Stimulated activated naive CD8-positive, alpha-beta T cell treated with anti-CD3 and anti-CD28 coated beads, Interleukin-15, Interleukin-2, amounts not matched to agents 100 ng/mL and 50 ng/mL, for 24 hours (primary cell): ENCODE results near the gene HOXD10.

ENCODE experiments used
- H3K27ac Mint-ChIP-seq: one replicate; pipeline ENCODE4 v1.8.0; 2021; ENCODE audit warnings: mild to moderate bottlenecking, mixed read lengths
- H3K27me3 Mint-ChIP-seq: one replicate; pipeline ENCODE4 v1.8.0; 2021; ENCODE audit warnings: mixed read lengths
- H3K36me3 Mint-ChIP-seq: one replicate; pipeline ENCODE4 v1.8.0; 2021; ENCODE audit warnings: low read depth, mixed read lengths
- H3K4me1 Mint-ChIP-seq: one replicate; pipeline ENCODE4 v1.8.0; 2021; ENCODE audit warnings: low read depth, mixed read lengths
- H3K4me3 Mint-ChIP-seq: one replicate; pipeline ENCODE4 v1.8.0; 2021; ENCODE audit warnings: mild to moderate bottlenecking, mixed read lengths
- H3K9me3 Mint-ChIP-seq: one replicate; pipeline ENCODE4 v1.8.0; 2021; ENCODE audit warnings: mixed read lengths

Gene HOXD10

GRCh38 chr2:176079831-176080539, 36.6 kb upstream of the HOXD10 start:
- Mint-ChIP-seq H3K36me3 (peaks cover 34% of the 10 kb centered on the region), H3K9me3 (peaks cover 24% of the 10 kb centered on the region), H3K4me1 (peaks cover 18% of the 10 kb centered on the region), H3K4me3 (no peak overlapping the region), H3K27ac (peak overlapping the region; percentile 77), H3K27me3 (peaks cover 80% of the 10 kb centered on the region)

DNA sequence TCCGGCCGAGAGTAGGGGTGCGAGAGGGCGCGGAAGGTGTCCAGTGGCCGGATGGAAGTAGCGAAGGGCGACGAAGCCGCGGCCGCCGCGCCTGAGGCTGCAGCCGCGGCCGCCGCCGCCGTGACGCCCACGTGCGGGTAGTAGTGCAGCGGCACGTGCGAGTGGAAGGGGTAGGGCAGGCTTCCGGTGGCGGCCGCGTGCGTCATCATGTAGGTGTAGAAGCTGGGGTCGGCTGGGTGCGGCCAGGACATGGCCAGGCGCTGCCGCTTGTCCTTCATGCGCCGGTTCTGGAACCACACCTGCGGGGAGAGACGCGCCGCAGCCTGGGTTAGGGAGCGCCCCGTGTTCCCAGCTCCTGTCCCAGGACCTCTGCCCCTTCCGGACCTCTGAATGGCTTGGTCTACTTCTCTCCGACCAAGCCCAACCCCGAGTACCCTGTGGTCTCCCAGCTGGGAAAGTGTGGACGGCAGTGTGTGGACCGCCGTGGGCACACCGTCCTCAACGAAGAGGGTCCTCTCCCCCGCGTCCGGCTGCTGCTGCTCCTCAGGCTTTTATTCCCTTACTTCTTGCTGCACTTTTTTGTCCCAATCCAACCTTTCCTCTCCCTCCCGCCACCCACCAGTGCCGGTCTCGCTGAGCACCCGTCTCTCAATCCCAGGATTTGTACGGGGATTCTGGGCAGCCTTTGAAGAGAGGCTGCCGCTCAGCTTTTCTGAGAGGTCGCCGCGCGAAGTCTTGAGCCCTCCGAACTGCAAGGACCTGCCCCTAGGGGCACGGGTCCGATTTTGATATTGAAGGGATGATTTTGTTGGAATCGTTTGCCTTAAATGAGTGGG, 35.8 kb upstream of the HOXD10 start:
- peaks cover 18% of the 10 kb centered on the region for H3K4me1 Mint-ChIP-seq
- peaks cover 34% of the 10 kb centered on the region for H3K36me3 Mint-ChIP-seq
- peak overlapping the region; percentile 79 for H3K27ac Mint-ChIP-seq
- H3K9me3 Mint-ChIP-seq, result peaks cover 22% of the 10 kb centered on the region
- peaks cover 80% of the 10 kb centered on the region for H3K27me3 Mint-ChIP-seq
- peak overlapping the region; percentile 30 for H3K4me3 Mint-ChIP-seq

DNA sequence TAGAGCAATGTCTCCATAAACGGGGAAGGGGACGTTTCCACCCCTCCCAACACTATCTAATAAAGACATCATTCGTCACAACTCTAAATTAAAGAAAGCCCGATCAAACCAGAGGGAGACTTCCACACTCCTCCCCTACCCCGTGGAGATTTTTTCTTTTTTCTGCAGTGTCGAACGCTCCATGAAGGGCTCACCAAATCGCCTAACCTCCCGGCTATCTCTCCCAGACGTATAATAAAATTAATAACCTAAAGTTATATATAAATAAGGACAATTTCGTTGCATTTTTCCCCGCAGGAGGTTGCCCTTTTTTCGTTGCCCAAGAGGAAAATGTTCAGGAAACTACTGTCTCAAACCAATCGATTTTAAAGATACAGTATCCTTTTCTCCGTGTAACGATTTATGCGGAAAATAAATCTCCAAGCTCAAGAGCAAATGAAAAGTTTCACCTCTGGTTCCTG, 35.2 kb upstream of the HOXD10 start:
- peaks cover 77% of the 10 kb centered on the region for H3K27me3 Mint-ChIP-seq
- peaks cover 15% of the 10 kb centered on the region for H3K9me3 Mint-ChIP-seq
- peaks cover 34% of the 10 kb centered on the region for H3K36me3 Mint-ChIP-seq
- H3K27ac Mint-ChIP-seq, result peak overlapping the region; percentile 79
- H3K4me3 Mint-ChIP-seq, result peak overlapping the region; percentile 30
- peaks cover 18% of the 10 kb centered on the region for H3K4me1 Mint-ChIP-seq

- Mint-ChIP-seq H3K27ac (peak overlapping the region; percentile 40), H3K4me3 (peak overlapping the region; percentile 20), H3K27me3 (peaks cover 78% of the 10 kb centered on the region), H3K9me3 (peaks cover 15% of the 10 kb centered on the region), H3K36me3 (peaks cover 34% of the 10 kb centered on the region), H3K4me1 (peaks cover 18% of the 10 kb centered on the region)
Measured at GRCh38 chr2:176081837-176082524, 34.6 kb upstream of the HOXD10 start.

DNA sequence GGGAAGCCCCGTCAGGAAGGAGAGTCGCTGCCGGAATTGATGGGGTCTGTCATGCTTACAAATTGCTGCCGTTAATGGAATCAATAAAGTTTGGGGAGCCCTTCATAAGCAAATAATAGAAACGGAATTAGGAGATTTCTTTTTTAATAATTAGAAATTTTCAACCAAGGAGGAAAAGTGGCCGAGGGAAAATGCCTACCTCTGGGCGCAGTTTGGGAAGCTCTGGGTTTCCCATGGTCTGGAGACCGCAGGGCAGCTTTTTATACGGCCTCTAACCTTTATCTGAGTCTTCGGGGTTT, 34.1 kb upstream of the HOXD10 start:
- no peak overlapping the region for H3K4me3 Mint-ChIP-seq
- peaks cover 16% of the 10 kb centered on the region for H3K9me3 Mint-ChIP-seq
- H3K4me1 Mint-ChIP-seq, result peaks cover 18% of the 10 kb centered on the region
- H3K27ac Mint-ChIP-seq, result peak overlapping the region; percentile 76
- H3K36me3 Mint-ChIP-seq, result peaks cover 34% of the 10 kb centered on the region
- peaks cover 78% of the 10 kb centered on the region for H3K27me3 Mint-ChIP-seq

DNA sequence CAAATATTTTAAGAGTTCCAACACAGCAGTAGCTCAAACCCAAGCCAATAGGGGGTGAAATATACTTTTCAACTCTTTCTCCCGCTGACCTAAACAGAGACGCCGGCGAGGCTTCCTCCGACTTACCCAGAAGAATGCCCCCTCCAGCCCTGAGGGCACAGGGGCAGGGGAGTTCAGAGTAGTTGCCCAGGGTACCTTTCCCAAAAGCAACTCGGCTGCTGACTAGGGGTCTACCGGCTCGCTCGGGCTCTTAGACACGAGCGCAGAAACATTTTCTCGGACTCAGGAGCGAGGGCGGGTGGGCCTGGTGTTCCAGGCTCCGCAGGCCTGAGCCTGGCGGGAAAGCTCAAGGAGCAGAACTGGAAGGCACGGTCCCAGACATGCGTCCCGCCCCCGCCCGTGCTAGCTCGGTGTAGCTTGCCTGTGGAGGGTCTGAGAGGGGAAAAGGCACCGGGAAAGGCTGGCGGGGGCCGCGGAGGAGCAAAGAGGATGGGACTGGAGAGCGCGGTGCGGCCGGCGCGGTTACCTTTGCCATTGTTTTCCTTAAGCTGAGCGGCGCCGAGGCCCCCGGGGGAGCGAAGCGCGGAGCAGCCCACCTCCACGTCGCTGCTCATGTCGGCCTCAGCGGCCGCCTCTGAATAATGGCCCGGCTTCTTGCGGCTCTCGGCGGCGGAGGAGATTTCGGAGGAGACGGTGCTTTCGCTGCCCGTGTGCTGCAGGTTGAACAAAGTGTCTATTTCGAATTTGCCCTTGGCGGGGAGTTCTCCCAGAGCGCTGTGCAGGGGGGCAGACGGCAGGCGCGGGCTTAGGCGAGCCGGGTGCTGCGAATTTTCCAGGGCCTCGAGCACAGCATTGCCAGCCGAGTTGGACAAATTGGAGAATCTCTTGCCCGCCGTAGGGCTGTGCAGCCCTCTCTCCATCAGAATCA, 33.5 kb upstream of the HOXD10 start:
- Mint-ChIP-seq H3K36me3 (peaks cover 34% of the 10 kb centered on the region), H3K4me3 (peak overlapping the region; percentile 48), H3K27ac (peak overlapping the region; percentile 76)

DNA sequence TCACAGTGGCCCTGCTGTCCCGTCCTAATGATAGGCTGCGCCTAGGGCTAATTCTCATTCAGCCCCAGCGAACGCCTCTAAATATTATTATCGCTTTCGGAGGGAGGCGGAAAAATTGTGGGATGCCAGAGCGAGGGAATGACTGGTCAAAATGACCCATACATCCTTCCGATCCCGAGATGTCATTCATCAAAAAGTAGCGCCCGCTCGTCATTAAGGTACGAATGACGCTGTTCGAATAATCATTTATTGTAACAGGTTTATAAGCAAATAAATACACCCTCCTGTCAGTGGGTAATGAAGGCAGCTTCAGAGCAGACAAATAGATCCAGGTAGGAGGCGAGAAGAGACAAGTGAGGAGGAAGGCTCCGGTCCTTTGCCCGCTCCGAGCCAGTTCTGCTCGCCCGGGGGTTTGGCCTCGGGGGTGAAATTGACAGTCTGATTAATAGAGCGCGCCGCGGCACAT, 32.7 kb upstream of the HOXD10 start, which contains the start of gene EVX2:
Gene EVX2, minus strand, starts transcription at position 167 of the 466 bp plus-strand sequence. CDS start 186 bp downstream, outside the sequence.
- peaks cover 28% of the 10 kb centered on the region for H3K36me3 Mint-ChIP-seq
- H3K27me3 Mint-ChIP-seq, result peaks cover 82% of the 10 kb centered on the region
- peak within 1 kb of the TSS; percentile 76 for H3K27ac Mint-ChIP-seq
- H3K4me3 Mint-ChIP-seq, result peak within 1 kb of the TSS; percentile 48
- peaks cover 9% of the 10 kb centered on the region for H3K9me3 Mint-ChIP-seq
- peaks cover 18% of the 10 kb centered on the region for H3K4me1 Mint-ChIP-seq

More for the DNA sequence above, 33.5 kb upstream of the HOXD10 start:
- Mint-ChIP-seq H3K4me1 (peaks cover 18% of the 10 kb centered on the region), H3K27me3 (peaks cover 84% of the 10 kb centered on the region), H3K9me3 (peaks cover 16% of the 10 kb centered on the region)

GRCh38 chr2:176084611-176085119, 31.9 kb upstream of the HOXD10 start:
- Mint-ChIP-seq H3K27me3 (peaks cover 82% of the 10 kb centered on the region), H3K4me1 (peaks cover 11% of the 10 kb centered on the region), H3K36me3 (peaks cover 22% of the 10 kb centered on the region), H3K9me3 (peaks cover 8% of the 10 kb centered on the region), H3K4me3 (no peak overlapping the region), H3K27ac (no peak overlapping the region)

GRCh38 chr2:176085120-176085788, 31.3 kb upstream of the HOXD10 start:
- no peak overlapping the region for H3K4me3 Mint-ChIP-seq
- peaks cover 88% of the 10 kb centered on the region for H3K27me3 Mint-ChIP-seq
- H3K9me3 Mint-ChIP-seq, result peaks cover 8% of the 10 kb centered on the region
- H3K4me1 Mint-ChIP-seq, result peaks cover 11% of the 10 kb centered on the region
- peaks cover 22% of the 10 kb centered on the region for H3K36me3 Mint-ChIP-seq
- H3K27ac Mint-ChIP-seq, result no peak overlapping the region

DNA sequence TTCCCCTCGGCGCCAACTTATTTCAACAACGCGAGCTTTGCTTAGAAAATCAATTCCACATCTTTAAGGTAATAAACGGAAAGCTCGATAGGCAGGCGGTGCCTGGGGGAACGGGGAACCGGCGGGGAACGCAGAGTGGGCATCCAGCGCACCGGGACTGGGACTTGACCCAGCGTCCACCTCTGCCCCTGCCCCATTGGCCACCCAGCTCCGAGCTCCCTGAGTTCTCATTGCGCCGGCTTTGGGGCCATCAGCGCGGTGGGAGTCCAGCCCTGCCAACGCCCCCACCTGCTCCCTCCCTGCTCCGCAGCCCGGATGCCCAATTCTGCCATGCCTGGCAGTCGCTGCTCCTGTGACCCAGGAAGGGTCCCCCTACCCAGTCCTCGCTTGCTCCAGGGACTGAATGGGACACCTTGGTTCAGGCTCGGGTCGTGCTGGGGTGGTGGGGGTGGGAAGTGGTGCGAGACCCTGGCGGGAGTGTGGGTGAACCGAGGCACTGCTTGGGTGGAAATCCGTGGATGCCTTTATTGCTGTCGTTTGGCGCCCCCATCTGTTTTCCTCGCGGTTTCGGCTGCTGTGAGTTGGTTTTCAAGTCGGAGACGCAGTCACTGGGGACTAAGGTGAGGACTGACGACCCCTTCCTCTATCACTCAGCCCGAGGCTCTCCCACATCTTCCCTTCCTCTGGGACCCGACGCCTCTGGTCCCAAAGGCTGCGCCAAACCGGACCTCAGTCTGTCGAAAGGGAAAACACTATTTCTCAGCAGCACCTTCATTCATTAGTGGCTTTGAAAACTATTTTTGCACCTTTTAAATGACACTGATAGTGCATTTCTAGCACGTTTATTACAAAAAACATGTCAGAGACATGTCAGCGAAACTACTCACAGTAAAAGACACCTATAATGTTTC, 30.5 kb upstream of the HOXD10 start:
- Mint-ChIP-seq H3K9me3 (peaks cover 6% of the 10 kb centered on the region), H3K27me3 (peaks cover 91% of the 10 kb centered on the region), H3K36me3 (peaks cover 20% of the 10 kb centered on the region), H3K4me1 (peaks cover 9% of the 10 kb centered on the region), H3K4me3 (no peak overlapping the region), H3K27ac (no peak overlapping the region)

DNA sequence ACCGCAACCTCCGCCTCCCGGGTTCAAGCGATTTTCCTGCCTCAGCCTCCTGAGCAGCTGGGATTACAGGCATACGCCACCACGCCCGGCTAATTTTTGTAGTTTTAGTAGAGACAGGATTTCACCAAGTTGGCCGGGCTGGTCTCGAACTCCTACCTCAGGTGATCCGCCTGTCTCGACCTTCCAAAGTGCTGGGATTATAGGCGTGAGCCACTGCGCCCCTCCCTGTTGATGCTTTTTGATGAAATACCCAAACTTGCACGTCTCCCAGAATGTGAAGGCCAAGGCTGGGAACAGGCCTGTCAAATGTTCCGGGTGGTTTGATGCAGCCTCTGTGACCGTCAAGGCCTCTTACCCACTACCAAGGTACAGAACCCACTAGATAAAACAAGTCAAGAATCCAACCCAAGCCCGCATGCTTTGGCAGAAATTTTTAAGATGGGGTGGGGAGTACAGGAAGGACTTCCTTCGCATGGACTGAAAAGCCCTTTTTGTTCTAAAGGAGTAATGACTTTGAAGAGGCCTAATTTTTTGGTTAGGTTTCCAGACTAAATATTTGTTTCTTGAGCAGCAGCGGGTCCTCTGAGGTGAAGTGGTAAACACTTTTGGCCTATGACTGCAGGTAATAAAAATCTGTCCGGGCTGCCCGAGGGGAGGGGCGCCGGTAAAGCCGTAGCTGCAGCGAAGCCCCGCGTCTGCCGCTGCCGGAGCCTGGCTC, 29.1 kb upstream of the HOXD10 start:
- Mint-ChIP-seq H3K27me3 (peaks cover 93% of the 10 kb centered on the region), H3K4me3 (no peak overlapping the region), H3K4me1 (peaks cover 12% of the 10 kb centered on the region), H3K9me3 (peaks cover 4% of the 10 kb centered on the region), H3K27ac (no peak overlapping the region), H3K36me3 (peaks cover 14% of the 10 kb centered on the region)
